ENCODE data around the gene CTDP1.
"Not testable (repeated sequence)": the region's sequence is repeated elsewhere in the genome, so short reads cannot be mapped to it uniquely, and the experiment has no call there.

CTDP1 gene

DNA sequence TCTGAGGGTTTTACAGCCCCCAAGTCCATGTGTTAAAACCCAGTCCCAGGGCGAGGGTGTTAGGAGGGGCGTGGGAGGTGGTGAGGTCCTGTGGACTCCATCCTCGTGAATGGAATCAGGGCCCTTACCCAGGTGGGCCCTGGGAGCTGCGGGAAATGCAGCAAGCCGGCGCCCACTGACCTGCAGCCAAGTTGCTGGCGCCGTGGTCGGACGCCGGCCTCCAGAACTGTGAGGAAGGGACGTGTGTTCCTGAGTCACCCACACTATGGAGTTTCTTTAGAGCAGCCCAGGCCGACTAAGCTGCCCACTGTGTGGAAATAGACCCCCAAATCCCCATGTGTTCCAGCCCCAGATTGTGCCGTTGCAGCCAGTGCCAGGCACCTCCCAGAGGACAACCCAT, 26.4 kb downstream of the CTDP1 start:
- DNase-seq, result no peak

DNA sequence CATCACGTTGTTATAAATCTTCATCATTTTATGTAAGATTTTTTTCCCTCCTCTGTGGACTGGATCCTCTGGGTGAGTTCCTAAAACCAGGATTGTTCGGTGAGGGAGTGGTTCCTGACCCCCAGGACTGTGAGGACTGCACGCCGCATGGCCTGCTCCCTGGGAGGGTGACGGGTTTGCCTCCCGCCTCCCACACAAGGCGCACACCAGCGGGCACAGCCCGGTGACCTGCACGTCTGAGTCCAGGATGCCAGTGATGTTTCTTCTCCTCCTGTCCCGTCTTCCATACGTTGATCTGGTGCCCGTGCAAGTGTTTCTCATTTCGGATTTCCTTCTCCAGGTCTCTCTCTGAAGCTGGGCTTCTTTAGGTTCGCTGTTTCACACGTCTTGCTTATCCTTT, 27.1 kb downstream of the CTDP1 start:
- no peak for DNase-seq

DNA sequence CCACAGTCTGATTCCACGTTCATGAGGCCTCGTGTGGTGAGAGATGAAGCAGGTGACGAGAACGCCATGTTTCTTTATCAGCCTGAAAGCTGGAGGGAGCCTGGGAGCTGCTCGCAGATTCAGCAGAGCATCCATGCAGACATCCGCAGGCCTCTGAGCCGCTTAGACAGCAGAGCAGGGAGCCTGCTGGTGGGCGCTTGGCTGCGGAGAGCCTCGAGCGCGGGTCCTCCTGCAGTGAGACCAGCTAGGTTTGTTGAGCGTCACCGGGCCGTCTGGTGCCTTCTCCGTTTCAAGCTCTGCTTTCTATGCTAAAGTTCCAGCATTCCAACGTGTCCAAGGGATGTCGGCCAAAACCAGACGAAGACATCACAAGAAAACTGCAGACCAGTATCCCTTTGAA, 27.6 kb downstream of the CTDP1 start:
- DNase-seq, result no peak

GRCh38 chr18:79707671-79708070, 28.1 kb downstream of the CTDP1 start:
- DNase-seq, result peak; percentile 14

DNA sequence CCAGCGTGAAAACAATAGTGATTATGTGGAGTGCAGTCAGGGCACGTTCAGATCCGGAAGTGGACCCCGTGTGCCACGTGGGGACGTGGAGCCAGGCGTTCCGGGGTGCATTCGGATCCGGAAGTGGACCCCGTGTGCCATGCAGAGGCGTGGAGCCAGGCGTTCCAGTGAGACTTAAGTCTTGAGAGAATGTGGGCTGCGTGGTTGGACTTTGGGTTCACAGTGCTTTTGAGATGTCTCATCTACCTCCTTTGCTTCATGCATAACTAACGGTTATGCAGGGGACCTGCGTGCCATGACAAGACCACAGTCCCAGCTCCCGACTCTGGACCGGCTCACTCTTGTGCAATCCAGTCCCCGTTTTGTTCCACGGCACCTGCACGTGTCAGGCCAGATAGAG, 28.8 kb downstream of the CTDP1 start:
- peak; percentile 49 for DNase-seq

- DNase-seq, result no peak
These were observed 32.7 kb downstream of the CTDP1 start for GRCh38 chr18:79712206-79712857.

- no peak for DNase-seq
These were observed 33.7 kb downstream of the CTDP1 start for GRCh38 chr18:79713341-79713740.

DNA sequence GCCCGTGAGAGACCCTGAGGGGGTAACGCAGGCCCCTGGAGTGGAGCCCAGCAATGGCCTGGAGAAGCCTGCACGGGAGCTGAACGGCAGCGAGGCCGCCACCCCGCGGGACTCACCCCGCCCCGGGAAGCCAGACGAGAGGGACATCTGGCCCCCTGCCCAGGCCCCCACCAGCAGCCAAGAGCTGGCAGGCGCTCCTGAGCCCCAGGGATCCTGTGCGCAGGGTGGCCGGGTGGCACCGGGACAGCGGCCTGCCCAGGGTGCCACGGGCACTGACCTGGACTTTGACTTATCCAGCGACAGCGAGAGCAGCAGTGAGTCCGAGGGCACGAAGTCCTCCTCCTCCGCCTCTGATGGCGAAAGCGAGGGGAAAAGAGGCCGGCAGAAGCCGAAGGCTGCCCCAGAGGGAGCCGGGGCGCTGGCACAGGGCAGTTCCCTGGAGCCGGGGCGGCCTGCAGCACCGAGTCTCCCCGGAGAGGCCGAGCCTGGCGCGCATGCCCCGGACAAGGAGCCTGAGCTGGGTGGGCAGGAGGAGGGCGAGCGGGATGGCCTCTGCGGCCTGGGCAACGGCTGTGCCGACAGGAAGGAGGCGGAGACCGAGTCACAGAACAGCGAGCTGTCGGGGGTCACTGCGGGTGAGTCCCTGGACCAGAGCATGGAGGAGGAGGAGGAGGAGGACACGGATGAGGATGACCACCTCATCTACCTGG, 35.1 kb downstream of the CTDP1 start:
- DNase-seq, result no peak

GRCh38 chr18:79715280-79715679, 35.7 kb downstream of the CTDP1 start:
- no peak for DNase-seq

DNA sequence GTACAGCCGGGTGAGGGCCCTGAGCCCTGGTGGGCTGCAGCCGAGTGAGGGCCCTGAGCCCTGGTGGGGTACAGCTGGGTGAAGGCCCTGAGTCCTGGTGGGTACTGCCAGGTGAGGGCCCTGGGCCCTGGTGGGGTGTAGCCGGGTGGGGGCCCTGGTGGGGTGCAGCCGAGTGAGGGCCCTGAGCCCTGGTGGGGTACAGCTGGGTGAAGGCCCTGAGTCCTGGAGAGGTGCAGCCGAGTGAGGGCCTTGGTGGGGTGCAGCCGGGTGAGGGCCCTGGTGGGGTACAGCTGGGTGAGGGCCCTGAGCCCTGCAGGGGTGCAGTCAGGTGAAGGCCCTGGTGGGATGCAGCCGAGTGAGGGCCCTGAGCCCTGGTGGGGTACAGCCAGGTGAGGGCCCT, 37.5 kb downstream of the CTDP1 start:
- DNase-seq, result no peak

DNA sequence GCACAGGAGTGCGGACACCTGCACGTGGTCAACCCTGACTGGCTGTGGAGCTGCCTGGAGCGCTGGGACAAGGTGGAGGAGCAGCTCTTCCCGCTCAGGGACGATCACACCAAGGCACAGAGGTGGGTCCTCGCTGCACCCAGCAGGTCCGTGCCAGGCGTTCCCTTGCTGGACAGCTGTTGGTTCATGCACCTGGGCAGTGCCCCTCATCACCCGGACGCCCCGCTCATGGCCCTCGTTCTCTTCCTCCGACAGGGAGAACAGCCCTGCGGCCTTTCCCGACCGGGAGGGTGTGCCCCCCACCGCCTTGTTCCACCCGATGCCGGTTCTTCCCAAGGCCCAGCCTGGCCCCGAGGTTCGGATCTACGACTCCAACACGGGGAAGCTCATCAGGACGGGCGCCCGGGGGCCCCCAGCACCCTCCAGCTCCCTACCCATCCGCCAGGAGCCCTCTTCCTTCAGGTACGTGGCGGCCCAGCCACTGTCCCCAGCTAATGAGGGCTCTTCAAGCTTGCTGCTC, 38.0 kb downstream of the CTDP1 start:
- DNase-seq, result no peak

DNA sequence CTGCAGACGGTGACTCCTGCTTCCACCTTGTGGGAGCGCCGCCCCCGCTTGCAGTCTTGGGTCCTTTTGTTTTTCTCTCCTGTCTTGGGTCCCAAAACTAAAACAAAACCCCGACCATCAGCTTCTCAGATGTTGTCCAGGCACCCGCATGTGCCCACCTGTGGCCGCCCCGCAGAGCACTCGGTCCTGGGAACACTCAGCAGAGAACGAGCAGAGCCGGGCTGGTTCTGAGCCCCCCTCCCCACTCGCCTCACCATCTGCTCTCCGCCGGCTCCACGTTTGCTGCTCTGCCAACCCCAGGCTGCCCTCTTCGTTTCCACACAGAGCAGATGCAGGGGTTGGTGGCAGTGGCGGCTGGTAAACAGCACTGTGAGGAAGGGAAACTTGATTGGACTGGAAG, 38.5 kb downstream of the CTDP1 start:
- DNase-seq, result no peak

DNA sequence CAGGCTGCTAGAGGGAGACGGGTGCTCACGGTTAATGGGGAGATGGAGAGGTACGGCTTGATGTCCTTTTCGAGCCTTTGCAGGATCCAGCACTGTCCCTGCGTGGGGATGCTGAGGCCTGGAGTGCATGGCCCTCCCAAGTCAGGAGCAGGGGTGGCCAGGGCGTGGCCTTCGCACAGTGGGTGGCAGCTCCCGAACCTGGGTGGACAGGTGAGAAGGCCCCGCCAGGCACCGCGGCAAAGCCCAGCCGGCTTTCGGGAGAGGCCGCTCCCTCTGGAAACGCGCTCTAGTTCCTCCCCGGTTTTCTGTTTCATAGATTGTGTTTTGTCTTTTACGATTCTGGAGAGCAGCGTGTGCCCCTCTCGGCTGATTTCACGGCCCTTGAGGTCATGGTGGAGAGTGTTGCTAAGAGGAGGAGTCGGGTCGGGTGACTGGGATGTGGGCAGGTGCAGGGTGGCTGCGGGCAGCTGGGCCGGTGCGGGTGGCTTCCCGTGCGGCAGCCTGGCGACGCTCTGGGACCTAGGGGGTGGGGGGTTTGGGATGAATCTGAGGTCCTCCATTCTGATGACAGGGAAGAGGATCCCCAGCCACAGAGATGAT, 39.4 kb downstream of the CTDP1 start:
- no peak for DNase-seq

DNA sequence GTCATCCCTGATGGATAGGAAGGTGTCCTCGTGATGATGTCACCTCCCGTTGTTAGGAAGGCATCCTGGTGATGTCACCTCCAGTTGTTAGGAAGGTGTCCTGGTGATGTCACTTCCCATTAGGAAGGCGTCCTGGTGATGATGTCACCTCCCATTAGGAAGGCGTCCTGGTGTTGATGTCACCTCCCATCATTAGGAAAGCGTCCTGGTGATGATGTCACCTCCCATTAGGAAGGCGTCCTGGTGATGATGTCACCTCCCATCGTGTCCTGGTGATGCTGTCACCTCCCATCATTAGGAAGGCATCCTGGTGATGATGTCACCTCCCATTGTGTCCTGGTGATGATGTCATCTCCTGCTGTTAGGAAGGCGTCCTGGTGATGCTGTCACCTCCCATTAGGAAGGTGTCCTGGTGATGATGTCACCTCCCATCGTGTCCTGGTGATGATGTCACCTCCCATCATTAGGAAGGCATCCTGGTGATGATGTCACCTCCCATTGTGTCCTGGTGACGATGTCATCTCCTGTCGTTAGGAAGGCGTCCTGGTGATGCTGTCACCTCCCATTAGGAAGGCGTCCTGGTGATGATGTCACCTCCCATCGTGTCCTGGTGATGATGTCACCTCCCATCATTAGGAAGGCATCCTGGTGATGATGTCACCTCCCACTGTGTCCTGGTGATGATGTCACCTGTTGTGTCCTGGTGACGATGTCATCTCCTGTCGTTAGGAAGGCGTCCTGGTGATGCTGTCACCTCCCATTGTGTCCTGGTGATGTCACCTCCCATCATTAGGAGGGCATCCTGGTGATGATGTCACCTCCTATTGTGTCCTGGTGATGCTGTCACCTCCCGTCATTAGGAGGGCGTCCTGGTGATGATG, 40.1 kb downstream of the CTDP1 start:
- not testable (repeated sequence) for DNase-seq

- peak; percentile 17 for DNase-seq
These were observed 40.7 kb downstream of the CTDP1 start for GRCh38 chr18:79720359-79720733.

- DNase-seq, result no peak
These were observed 43.4 kb downstream of the CTDP1 start for GRCh38 chr18:79723036-79723435.

DNA sequence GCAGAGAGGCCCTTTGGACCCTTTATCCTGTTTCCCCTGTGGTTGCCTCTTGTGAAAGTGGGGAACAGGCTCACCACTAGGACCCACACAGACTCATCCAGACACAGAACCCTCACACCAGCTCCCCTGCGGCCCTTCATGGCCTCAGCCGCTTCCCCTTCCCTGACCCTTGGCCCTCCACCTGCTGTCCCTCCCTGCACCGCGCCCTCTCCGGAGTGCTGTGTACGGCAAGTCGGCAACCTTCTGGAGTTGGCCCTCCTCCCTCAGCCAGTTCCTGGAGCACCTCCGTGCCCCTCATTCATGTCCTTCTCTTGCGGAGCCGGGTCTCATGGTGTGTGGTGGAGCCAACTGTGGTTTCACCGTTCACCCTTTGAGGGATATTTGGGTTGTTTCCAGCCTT, 44.0 kb downstream of the CTDP1 start:
- no peak for DNase-seq

GRCh38 chr18:79724299-79725080, 44.9 kb downstream of the CTDP1 start:
- DNase-seq, result no peak

DNA sequence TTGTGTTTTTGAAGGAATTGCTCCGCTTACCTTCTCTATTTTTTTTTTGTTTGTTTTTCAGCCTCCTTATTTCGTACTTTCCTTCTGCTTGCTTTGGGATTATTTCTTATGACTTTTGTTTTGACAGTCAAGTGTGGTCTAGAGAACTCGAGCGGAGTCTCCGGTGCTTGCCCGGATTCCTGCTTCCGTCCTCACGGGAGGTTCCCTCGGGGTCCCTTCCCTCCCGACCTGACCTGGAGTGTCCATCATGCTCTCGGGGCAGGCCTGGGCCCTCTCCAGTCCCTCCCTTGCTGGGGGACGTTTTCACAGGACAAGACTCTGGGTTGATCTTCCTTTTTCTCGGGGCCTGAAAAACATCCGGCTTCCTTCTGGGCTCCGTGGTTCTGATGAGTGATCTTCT, 45.9 kb downstream of the CTDP1 start:
- DNase-seq, result no peak

- DNase-seq, result no peak
These were observed 47.1 kb downstream of the CTDP1 start for GRCh38 chr18:79726721-79727120.

GRCh38 chr18:79727211-79727610, 47.6 kb downstream of the CTDP1 start:
- no peak for DNase-seq

GRCh38 chr18:79728931-79729586, 49.5 kb downstream of the CTDP1 start:
- DNase-seq, result no peak
